ENCODE results near the gene ZNF341. TPM values are rescaled to one million over a fixed set of nuclear protein-coding genes. Genes with fewer than 3 reads are reported as not detected.

The ZNF341 gene
- total RNA-seq, 1 donor from 2014 or later, result 8.3 TPM

DNA sequence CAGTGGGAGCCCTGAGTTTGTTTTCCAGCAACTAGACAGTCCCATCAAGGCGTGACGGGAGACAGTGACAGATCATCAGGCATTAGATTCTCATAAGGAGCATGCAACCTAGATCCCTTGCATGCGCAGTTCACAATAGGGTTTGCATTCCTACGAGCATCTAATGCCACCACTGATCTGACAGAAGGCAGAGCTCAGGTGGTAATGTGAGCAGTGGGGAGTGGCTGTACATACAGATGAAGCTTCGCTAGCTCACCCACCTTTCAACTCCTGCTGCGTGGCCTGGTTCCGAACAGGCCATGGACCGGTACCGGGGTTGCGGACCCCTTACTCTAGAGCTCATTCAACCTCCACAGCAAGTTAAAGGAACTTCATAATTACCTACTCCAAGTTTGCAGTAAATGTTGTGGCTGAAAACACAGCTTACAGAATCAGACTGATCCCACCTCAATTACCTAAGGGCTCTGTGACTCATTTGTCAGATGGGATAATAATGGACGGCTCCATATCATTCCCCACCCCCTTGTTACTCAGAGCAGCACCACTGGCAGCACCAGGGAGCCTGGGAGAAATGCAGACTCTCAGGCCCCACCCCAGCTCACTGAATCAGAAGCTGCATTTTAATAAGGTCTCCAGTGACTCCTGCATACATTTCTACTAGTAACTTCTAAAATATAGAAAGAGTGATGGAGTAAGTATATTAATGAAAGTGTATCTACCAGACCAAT, 27.4 kb upstream of the ZNF341 start:
- Mint-ChIP-seq H3K4me1 (ENCODE audit: low read depth) (peaks cover 4% of the 10 kb centered on the region), H3K9me3 (ENCODE audit: low read depth) (peaks cover 3% of the 10 kb centered on the region), H3K27ac (no peak overlapping the region), H3K36me3 (ENCODE audit: insufficient read depth) (peaks cover 2% of the 10 kb centered on the region), H3K4me3 (ENCODE audit: low read depth) (no peak overlapping the region), H3K27me3 (no peaks in the 10 kb centered on the region)
- TF ChIP-seq, protein P1, sequence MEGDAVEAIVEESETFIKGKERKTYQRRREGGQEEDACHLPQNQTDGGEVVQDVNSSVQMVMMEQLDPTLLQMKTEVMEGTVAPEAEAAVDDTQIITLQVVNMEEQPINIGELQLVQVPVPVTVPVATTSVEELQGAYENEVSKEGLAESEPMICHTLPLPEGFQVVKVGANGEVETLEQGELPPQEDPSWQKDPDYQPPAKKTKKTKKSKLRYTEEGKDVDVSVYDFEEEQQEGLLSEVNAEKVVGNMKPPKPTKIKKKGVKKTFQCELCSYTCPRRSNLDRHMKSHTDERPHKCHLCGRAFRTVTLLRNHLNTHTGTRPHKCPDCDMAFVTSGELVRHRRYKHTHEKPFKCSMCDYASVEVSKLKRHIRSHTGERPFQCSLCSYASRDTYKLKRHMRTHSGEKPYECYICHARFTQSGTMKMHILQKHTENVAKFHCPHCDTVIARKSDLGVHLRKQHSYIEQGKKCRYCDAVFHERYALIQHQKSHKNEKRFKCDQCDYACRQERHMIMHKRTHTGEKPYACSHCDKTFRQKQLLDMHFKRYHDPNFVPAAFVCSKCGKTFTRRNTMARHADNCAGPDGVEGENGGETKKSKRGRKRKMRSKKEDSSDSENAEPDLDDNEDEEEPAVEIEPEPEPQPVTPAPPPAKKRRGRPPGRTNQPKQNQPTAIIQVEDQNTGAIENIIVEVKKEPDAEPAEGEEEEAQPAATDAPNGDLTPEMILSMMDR (IDR thresholded peaks at IDR 0.05; ENCODE audit: unreplicated experiment), result no peak
- no peak for DNase-seq (ENCODE audit: low spot score, unreplicated experiment)

DNA sequence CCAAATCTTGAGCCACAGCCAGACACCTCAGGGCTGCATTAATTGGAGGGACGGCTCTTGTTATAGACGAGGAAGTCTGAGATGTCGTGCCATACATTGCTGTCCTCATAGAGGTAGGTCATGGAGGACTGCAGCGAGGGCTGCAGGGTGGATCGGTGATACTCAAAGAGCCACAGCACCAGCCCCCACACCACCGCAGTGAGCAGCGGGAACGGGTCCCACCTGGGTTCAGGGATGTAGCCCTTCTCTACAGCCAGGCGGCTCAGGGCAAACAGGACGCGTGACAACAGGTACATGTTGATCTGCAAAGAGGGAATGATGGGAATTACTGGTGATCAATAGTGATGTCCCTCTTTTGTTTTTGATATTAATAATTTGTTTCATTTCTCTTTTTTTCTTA, 24.1 kb upstream of the ZNF341 start:
- TF ChIP-seq, protein P1 (IDR thresholded peaks at IDR 0.05; ENCODE audit: unreplicated experiment), result no peak
- no peak overlapping the region for H3K4me3 Mint-ChIP-seq (ENCODE audit: low read depth)
- no peaks in the 10 kb centered on the region for H3K36me3 Mint-ChIP-seq (ENCODE audit: insufficient read depth)
- H3K27me3 Mint-ChIP-seq, result no peaks in the 10 kb centered on the region
- H3K9me3 Mint-ChIP-seq (ENCODE audit: low read depth), result no peaks in the 10 kb centered on the region
- DNase-seq (ENCODE audit: low spot score, unreplicated experiment), result no peak
- H3K4me1 Mint-ChIP-seq (ENCODE audit: low read depth), result peaks cover 4% of the 10 kb centered on the region
- no peak overlapping the region for H3K27ac Mint-ChIP-seq

DNA sequence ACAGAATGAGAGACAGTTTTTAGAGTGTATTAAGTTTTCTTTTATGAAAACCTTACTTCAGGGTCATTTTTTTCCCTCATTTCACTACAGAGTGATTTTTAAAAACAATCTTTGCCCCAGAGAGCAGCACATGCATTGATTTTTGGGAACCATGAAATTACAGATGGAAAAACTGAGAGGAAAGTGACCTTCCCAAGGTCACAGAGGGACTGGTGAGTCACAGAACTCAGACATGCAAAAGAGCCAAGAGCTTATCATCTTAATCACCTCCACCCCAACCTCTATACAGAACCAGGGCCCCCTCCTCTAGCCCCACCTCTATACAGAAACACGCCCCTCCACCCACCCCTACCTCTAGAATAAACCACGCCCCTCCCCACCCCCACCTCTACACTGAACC, 22.4 kb upstream of the ZNF341 start:
- no peak overlapping the region for H3K27ac Mint-ChIP-seq
- H3K36me3 Mint-ChIP-seq (ENCODE audit: insufficient read depth), result no peaks in the 10 kb centered on the region

DNA sequence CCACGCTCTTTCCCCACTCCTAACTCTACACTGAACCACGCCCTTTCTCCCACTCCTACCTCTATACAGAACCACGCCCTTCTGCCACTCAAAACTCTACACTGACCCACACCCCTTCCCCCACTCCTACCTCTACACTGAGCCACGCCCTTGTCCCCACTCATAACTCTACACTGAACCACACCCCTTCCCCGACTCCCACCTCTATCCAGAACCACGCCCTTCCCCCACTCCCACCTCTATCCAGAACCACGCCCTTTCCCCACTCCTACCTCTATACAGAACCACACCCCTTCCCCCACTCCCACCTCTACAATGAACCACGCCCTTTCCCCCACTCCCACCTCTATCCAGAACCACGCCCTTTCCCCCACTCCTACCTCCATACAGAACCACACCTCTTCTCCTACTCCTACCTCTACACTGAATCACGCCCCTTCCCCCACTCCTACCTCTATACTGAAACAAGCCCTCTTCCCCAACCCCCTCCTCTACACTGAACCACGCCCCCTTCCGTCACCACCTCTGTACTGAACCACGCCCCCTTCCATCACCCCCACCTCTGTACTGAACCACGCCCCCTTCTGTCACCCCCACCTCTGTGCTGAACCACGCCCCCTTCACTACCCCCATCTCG, 21.8 kb upstream of the ZNF341 start:
- no peak for DNase-seq (ENCODE audit: low spot score, unreplicated experiment)
- no peak overlapping the region for H3K27ac Mint-ChIP-seq
- H3K4me1 Mint-ChIP-seq (ENCODE audit: low read depth), result peaks cover 4% of the 10 kb centered on the region
- H3K4me3 Mint-ChIP-seq (ENCODE audit: low read depth), result no peak overlapping the region
- no peaks in the 10 kb centered on the region for H3K36me3 Mint-ChIP-seq (ENCODE audit: insufficient read depth)
- TF ChIP-seq, protein P1 (IDR thresholded peaks at IDR 0.05; ENCODE audit: unreplicated experiment), result no peak
- no peaks in the 10 kb centered on the region for H3K9me3 Mint-ChIP-seq (ENCODE audit: low read depth)
- H3K27me3 Mint-ChIP-seq, result no peaks in the 10 kb centered on the region

More for the DNA sequence above, 22.4 kb upstream of the ZNF341 start:
- H3K4me1 Mint-ChIP-seq (ENCODE audit: low read depth), result peaks cover 4% of the 10 kb centered on the region
- no peak overlapping the region for H3K4me3 Mint-ChIP-seq (ENCODE audit: low read depth)
- no peak for DNase-seq (ENCODE audit: low spot score, unreplicated experiment)
- no peaks in the 10 kb centered on the region for H3K27me3 Mint-ChIP-seq
- TF ChIP-seq, protein P1 (IDR thresholded peaks at IDR 0.05; ENCODE audit: unreplicated experiment), result no peak
- no peaks in the 10 kb centered on the region for H3K9me3 Mint-ChIP-seq (ENCODE audit: low read depth)

DNA sequence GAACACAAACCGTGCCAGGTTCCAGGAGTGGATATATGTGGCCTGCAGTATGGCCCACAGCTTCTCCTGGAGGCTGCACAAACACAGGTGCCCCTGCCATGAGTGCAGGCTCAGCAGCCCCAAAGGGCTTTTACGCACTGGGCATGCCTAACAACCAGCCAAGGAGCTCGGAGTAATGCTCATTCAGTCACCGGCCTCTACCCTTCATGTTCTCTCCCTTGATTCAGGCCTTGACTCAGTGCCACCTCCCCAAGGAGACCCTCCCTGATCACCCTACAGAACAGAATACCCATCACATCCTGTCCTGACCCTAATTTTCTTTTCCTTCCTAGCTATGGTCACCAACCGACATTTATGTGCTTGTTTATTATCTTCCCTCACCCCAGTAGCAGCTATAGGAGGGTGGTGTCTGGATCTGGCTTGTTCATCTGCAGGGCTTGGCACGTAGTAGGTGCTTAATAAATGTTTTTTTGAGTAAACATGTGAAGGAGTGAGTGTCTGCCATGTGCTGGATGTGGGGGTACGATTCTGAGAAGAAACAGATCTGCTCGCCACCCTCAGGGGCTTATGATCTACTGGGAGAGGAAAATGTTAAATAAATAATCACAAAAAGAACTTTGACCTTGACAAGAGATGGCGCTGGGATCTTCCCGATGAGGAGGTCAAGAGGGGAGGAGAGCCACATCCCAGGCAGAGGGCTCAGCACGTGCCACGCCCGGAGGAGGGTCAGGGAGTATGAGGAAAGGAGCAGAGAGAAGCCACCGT, 20.9 kb upstream of the ZNF341 start:
- H3K4me3 Mint-ChIP-seq (ENCODE audit: low read depth), result no peak overlapping the region
- H3K27me3 Mint-ChIP-seq, result no peaks in the 10 kb centered on the region
- no peak overlapping the region for H3K27ac Mint-ChIP-seq
- H3K36me3 Mint-ChIP-seq (ENCODE audit: insufficient read depth), result no peaks in the 10 kb centered on the region
- TF ChIP-seq, protein P1 (IDR thresholded peaks at IDR 0.05; ENCODE audit: unreplicated experiment), result no peak
- H3K9me3 Mint-ChIP-seq (ENCODE audit: low read depth), result no peaks in the 10 kb centered on the region
- DNase-seq (ENCODE audit: low spot score, unreplicated experiment), result no peak
- peaks cover 4% of the 10 kb centered on the region for H3K4me1 Mint-ChIP-seq (ENCODE audit: low read depth)

Measured in progenitor cell of endocrine pancreas (in vitro differentiated cells).